Activated B cell treated with CpG ODN at 0.5 μM for 24 hours (primary cell): ENCODE measurements around the gene CST1. TPM values are rescaled to one million over a fixed set of nuclear protein-coding genes. Genes with fewer than 3 reads are reported as not detected.
"Not testable (repeated sequence)": the region's sequence is repeated elsewhere in the genome, so short reads cannot be mapped to it uniquely, and the experiment has no call there.

Experiments
- ATAC-seq: fragments of 200-7000 bp; cut with Tn5 transposase; one replicate; pipeline ENCODE4 v1.10.0; 2021; ENCODE audit warnings: low read depth, mild to moderate bottlenecking, moderate library complexity
- CTCF ChIA-PET: fragments of 350-600 bp; sonication (Branson Sonifier 250); formaldehyde crosslinking; loops from one replicate; lab custom pipeline; 2021; ENCODE audit warnings: antibody characterized with exemption; lab: Charles Lee
- POLR2A ChIA-PET: fragments of 350-600 bp; sonication (Branson Sonifier 250); formaldehyde crosslinking; loops from one replicate; lab custom pipeline; 2021; ENCODE audit warnings: antibody characterized with exemption; lab: Charles Lee
- DNase-seq: peaks from one replicate; pipeline ENCODE4 v3.0.0; 2022
- H3K27ac Mint-ChIP-seq: one replicate; pipeline ENCODE4 v1.8.0; 2020; ENCODE audit warnings: mixed read lengths
- H3K27me3 Mint-ChIP-seq: one replicate; pipeline ENCODE4 v1.8.0; 2021; ENCODE audit warnings: mixed read lengths
- H3K36me3 Mint-ChIP-seq: one replicate; pipeline ENCODE4 v1.8.0; 2021; ENCODE audit warnings: low read depth, mixed read lengths
- H3K4me1 Mint-ChIP-seq: one replicate; pipeline ENCODE4 v1.8.0; 2021; ENCODE audit warnings: mixed read lengths
- H3K4me3 Mint-ChIP-seq: one replicate; pipeline ENCODE4 v1.8.0; 2020; ENCODE audit warnings: mild to moderate bottlenecking, mixed read lengths
- H3K9me3 Mint-ChIP-seq: one replicate; pipeline ENCODE4 v1.8.0; 2020; ENCODE audit warnings: mixed read lengths
- intact Hi-C: fragments of 100-400 bp; cut with micrococcal nuclease; formaldehyde crosslinking; loops from one replicate; pipeline ENCODE4 v1.15.1; 2024
- total RNA-seq: library from RNA; stranded (reverse); gene quantifications from 2 replicates; pipeline ENCODE4 v1.2.3, GENCODE V29; 2022
- TF ChIP-seq, protein P1 (sequence below): fragments of 200-600 bp; IDR thresholded peaks from one replicate; pipeline ENCODE4 v1.8.0; 2022; ENCODE audit warnings: antibody characterized with exemption, mild to moderate bottlenecking

CST1 gene, protein sequence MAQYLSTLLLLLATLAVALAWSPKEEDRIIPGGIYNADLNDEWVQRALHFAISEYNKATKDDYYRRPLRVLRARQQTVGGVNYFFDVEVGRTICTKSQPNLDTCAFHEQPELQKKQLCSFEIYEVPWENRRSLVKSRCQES
- total RNA-seq = not detected in 2 replicates

DNA sequence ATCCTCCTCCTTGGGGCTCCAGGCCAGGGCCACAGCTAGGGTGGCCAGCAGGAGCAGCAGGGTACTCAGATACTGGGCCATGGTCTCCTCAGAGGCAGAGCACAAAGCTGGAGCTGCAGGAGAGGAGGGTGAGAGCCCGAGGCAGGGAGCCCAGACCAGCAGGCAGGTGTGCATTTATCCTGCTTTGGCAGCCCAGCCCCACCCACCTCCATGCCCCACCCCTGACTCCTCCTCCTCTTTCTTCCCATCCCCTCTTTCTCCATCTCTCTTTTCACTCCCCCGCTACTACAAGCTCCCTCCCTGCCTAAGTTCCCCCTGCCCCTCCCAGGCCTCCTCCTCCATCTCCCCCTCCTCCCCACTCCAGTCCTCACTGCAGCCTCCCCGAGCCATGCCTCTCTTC, at the start of gene CST1:
Gene CST1 (minus strand): TSS at position 150 of the 400 bp plus-strand sequence. CDS start 69 bp downstream, at position 81.
- H3K4me1 Mint-ChIP-seq, H3K9me3 Mint-ChIP-seq, CTCF ChIA-PET, H3K27me3 Mint-ChIP-seq, POLR2A ChIA-PET, ATAC-seq, intact Hi-C loops, H3K4me3 Mint-ChIP-seq, DNase-seq, H3K36me3 Mint-ChIP-seq, H3K27ac Mint-ChIP-seq: not testable (repeated sequence)

DNA sequence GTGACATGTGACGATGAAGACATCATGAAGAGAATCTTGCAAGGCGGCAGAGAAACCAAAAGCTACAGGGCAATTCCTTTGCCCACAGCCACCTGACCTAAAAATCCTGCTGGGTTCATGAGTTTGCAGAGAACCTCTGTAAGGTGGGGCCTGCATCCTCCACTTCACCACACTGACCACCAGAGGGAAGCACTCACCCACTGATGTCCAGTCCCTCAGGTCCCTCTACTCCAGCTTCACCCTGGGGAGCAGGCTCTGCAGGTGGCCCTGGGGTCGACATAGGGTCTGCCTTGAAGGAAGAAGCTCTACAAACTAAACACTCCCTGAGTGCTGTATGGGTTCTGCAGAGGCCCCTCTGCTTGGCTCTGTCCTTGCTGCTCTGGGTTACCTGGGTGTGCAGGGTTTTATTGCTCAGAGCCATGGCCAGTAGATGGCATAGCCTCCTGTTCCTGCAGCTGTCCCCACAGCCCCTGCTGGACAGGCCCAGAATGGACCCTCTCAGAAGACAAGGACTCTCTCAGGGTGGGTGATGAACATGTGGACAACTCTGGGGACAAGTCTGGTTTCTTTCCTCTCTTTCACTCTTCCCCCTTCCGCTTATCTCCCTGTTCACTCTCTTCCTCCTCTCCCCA, 48.6 kb upstream of the CST1 start:
- not testable (repeated sequence) for DNase-seq

DNA sequence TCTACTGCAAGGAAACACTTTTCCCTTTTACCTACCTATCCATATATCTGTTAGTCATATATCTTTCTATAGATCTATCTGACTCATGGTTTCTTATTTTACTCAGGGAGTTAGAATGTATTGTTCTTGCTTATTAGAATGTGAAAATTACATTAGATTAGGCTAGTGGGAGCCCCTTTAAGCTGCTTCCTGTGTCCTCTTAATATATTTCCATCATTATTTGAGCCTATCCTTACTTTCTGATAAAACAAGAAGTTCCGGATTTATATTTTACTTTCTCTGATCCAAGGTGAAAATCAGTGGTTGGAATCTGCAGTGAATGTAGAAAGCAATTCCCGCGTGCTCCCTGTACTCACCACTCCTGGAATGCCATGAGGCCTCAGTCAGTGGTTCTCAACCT, 44.8 kb upstream of the CST1 start:
- no peak for ATAC-seq
- peaks cover 7% of the 10 kb centered on the region for H3K27me3 Mint-ChIP-seq
- CTCF ChIA-PET = no interaction called here
- TF ChIP-seq, protein P1, sequence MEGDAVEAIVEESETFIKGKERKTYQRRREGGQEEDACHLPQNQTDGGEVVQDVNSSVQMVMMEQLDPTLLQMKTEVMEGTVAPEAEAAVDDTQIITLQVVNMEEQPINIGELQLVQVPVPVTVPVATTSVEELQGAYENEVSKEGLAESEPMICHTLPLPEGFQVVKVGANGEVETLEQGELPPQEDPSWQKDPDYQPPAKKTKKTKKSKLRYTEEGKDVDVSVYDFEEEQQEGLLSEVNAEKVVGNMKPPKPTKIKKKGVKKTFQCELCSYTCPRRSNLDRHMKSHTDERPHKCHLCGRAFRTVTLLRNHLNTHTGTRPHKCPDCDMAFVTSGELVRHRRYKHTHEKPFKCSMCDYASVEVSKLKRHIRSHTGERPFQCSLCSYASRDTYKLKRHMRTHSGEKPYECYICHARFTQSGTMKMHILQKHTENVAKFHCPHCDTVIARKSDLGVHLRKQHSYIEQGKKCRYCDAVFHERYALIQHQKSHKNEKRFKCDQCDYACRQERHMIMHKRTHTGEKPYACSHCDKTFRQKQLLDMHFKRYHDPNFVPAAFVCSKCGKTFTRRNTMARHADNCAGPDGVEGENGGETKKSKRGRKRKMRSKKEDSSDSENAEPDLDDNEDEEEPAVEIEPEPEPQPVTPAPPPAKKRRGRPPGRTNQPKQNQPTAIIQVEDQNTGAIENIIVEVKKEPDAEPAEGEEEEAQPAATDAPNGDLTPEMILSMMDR = no peak
- POLR2A ChIA-PET = no interaction called here
- intact Hi-C loops = no loop called here
- H3K36me3 Mint-ChIP-seq = no peaks in the 10 kb centered on the region
- H3K27ac Mint-ChIP-seq = no peak overlapping the region
- no peaks in the 10 kb centered on the region for H3K9me3 Mint-ChIP-seq
- H3K4me1 Mint-ChIP-seq = no peaks in the 10 kb centered on the region
- DNase-seq = no peak
- H3K4me3 Mint-ChIP-seq = no peak overlapping the region

More for the DNA sequence above, 48.6 kb upstream of the CST1 start:
- CTCF ChIA-PET = interaction anchor here (1.1 kb wide), 1 partner anchor 75 kb away, joined by 3 read pairs; no protein-coding TSS in a partner anchor
- H3K36me3 Mint-ChIP-seq, intact Hi-C loops, H3K27me3 Mint-ChIP-seq, H3K27ac Mint-ChIP-seq, H3K4me3 Mint-ChIP-seq, POLR2A ChIA-PET, H3K9me3 Mint-ChIP-seq, H3K4me1 Mint-ChIP-seq: not testable (repeated sequence)
- peak; percentile 37 for ATAC-seq

DNA sequence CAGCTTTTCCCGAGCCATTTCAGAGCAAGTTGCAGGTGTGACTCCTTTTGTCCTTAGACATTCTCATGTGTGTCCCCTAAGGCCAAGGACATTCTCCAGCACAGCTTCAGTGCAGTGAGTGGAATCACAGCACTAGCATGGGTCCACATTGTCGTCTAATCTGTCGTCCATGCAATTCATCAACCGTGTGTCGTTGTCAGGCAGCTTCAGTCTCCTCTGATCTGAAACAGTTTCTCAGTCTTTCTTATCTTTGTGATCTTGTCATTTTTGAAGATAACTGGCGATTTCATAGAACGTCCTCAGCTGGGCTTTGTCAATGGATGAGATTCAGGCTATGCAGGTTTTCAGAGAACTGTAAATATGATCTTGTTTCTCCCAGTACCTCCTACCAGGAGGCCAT, 44.1 kb upstream of the CST1 start:
- no peaks in the 10 kb centered on the region for H3K4me1 Mint-ChIP-seq
- H3K9me3 Mint-ChIP-seq = no peaks in the 10 kb centered on the region
- ATAC-seq (no peak), DNase-seq (no peak)
- ChIA-PET POLR2A (no interaction called here), CTCF (no interaction called here)
- no peaks in the 10 kb centered on the region for H3K36me3 Mint-ChIP-seq
- H3K27me3 Mint-ChIP-seq = peaks cover 7% of the 10 kb centered on the region
- H3K4me3 Mint-ChIP-seq = no peak overlapping the region
- intact Hi-C loops = no loop called here
- no peak overlapping the region for H3K27ac Mint-ChIP-seq
- TF ChIP-seq, protein P1 = no peak

DNA sequence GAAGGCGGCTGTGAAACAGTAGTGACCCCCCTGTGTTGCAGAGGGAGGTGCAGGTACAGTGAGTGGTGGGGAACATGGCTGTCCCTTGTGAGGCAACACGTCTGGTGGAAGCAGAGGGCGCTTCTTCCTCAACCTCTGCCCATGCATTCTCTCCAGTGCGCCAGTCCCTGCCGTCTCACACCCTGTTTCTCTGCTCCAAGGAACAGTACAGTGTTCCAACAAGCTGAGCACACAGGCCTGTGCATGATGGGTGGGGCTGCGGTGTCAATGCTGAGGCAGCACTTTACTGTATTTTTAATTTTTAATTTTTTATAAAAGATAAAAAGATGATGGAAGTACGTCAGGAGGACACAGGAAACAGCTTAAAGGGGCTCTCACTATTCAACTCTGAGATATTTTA, 43.3 kb upstream of the CST1 start:
- Mint-ChIP-seq H3K36me3 (no peaks in the 10 kb centered on the region), H3K4me3 (no peak overlapping the region), H3K27ac (no peak overlapping the region), H3K27me3 (peaks cover 7% of the 10 kb centered on the region), H3K4me1 (no peaks in the 10 kb centered on the region), H3K9me3 (no peaks in the 10 kb centered on the region)
- intact Hi-C loops = no loop called here
- TF ChIP-seq, protein P1 = no peak
- no peak for DNase-seq
- ATAC-seq = no peak
- POLR2A ChIA-PET = no interaction called here
- CTCF ChIA-PET = no interaction called here

DNA sequence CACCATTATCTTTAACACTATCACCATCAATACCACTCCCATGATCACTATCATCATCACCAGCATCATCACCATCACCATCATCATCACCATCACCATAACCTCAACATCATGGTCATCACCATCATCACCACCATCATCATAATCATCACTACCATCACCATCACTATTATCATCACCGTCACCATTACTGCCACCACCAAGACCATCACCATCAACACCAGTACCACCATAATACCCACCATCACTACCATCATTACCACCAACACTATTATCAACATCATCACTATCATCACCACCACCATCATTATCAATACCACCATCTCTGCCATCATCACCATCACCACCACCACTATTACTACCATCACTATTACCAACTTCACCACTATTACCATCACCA, 32.7 kb upstream of the CST1 start:
- H3K9me3 Mint-ChIP-seq = peaks cover 3% of the 10 kb centered on the region
- CTCF ChIA-PET = no interaction called here

More for the DNA sequence above, 32.7 kb upstream of the CST1 start:
- intact Hi-C loops = no loop called here
- H3K4me1 Mint-ChIP-seq = no peaks in the 10 kb centered on the region
- POLR2A ChIA-PET = no interaction called here
- no peaks in the 10 kb centered on the region for H3K36me3 Mint-ChIP-seq
- no peak for ATAC-seq
- no peak for DNase-seq
- no peak overlapping the region for H3K27ac Mint-ChIP-seq
- no peak overlapping the region for H3K4me3 Mint-ChIP-seq
- no peaks in the 10 kb centered on the region for H3K27me3 Mint-ChIP-seq
- TF ChIP-seq, protein P1 = no peak
